ENCODE data around the gene CLINT1.
"Not testable (repeated sequence)": the region's sequence is repeated elsewhere in the genome, so short reads cannot be mapped to it uniquely, and the experiment has no call there.

Gene CLINT1

DNA sequence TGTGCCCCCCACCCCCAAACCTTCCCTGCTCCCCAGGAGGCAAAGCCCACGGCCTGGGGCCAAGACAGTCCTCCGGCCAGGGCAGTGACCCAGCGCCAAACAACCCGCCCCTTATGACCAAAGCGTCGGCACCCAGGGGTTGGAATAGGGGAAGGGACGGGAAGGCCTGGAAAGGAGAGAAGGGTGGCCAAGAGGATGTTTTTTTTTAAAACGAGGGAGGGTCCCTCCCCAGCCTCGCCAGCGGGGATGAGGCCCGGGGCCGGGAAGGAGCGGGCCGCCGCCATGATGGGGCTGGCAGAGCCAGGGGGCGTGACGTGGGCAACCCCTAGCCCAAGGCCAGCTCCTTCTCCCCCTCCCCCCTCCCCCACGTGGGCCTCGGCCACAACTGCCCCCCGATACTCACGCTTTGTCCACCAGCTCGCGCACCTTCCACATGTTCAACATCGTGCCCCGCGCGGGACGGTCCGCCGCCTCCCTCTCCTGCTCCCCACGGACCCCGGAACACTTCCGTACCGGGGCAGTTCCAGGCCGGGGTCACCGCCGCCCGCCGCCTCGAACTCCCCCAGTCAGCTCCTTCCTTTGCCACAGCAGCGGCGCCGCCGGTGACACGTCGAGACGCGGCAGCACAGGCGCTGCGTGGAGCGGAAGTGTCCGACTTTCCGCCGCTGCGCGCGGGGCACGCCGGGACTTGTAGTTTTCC is at the start of gene CLINT1:
TSS of gene CLINT1 (minus strand) at position 619 of the 700 bp plus-strand sequence. CDS start at position 444, 175 bp downstream.
- DNase-seq (ENCODE audit: low read depth in 2 of 2), result peak; percentile 70 to 79

DNA sequence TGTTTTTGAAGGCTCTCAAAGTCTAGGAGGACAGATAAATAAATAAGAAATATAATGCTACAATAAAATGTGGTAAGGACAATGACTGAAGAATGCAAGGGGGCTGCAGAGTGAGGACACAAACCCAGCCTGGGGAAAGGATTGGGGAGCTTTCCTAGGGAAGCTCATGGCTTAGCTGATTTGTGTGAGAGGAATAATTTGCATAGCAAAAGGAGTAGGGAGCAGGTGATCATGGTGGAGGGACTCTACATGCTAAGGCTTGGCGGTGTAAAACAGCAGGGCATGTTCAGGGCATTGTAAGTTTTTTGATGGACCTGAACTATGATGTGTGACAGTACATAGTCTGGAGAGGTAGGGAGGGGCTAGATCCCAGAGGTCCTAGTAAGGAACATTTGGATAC is 49.5 kb upstream of the CLINT1 start:
- no peak for DNase-seq (ENCODE audit: low read depth in 2 of 2)

DNA sequence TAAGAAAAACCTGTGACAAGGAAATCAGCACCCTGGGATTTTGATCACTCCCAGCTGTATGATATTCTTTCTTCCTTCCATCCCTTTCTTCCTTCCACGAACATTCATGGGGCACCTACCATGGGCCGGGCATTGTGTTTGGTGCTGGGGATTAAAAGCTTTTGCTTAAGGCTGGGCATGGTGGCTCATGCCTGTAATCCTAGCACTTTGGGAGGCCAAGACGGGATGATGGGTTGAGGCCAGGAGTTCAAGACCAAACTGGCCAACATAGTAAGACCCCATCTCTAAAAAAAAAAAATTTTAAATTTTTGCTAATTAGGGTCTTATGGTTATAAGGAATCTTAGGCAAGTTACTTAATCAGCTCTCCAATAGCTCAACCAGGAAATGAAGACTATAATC is 48.5 kb upstream of the CLINT1 start:
- DNase-seq (ENCODE audit: low read depth in 2 of 2), result no peak

DNA sequence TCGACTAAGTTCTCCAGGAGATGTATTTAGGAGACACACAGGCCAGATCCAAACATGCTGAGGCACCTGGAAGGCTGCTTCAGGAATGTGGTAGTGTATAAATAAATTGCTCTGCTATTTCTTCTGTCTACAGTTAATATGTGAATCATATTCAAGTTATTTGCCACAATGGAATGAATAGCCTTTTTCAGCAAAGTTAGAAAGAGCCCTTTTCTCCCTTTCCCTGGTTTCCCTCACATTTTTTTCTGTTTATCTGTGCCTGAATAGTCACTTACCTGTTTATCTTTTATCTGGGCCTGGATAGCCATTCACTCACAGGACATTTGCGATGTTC is 44.1 kb upstream of the CLINT1 start:
- no peak for DNase-seq (ENCODE audit: low read depth in 2 of 2)

DNA sequence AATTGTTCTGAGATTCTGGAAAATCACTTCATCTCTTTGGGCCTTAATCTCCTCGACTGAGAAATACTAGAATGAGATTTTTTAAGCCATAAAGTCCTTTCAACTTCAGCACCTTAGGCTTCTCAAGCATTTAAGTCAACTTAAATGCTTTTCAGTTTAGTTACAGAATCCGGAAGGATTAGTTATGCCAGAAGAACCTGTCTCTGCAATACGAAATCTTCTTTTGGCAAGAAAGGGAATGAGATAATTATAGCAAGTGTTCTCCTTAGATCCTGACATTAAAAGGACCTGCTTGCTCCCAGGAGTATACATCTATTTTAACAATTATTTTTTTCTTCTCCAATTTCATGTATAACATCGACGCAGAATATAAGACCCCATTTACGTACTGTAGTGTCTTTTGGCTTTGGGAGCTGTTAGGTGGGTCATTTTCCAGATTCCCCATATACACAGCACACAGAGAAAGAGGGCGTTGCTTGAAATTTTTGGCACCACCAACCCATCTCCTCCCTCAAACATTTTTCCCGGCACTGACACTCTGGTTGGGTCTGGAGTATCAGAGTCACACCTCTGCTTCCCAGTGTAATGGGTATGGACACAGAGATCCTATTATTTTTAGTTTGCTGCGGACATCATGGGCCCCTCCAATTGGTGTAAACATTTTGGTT is 43.6 kb upstream of the CLINT1 start:
- no peak for DNase-seq (ENCODE audit: low read depth in 2 of 2)

DNA sequence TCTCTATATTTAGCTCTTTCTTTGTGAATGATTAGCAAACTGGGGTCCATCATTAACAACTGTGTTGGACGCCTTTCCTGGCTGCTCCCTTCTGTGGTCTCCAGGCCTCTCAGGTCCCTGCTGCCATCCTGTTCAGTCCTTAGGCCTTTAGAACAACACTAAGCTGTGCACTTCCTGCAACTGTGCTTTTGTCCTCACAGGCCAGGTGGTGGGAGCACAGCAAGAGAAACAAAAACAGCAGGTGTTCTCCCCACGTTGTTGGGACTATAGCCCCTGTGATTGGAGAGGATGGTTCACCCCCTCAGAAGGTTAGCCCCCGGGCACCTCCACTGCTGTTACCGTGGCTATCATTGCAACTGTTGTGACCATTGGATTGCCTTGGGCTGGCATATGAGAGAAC is 41.7 kb upstream of the CLINT1 start:
- DNase-seq (ENCODE audit: low read depth in 2 of 2), result no peak

DNA sequence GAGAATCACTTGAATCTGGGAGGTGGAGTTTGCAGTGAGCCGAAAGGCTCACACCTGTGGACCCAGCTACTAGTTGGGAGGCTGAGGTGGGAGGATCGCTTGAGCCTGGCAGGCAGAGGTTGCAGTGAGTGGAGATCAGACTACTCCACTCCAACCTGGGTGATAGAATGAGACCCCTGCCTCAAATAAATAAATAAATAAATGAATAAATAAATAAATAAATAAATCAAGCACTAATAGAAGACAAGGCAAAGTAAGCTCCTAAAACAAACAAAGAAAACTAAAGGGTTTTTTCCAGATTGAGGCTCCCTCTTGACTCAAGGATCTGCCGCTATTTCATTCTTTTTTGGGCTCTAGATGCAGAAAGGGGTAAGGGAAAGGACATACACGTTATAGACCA is 34.7 kb upstream of the CLINT1 start:
- DNase-seq (ENCODE audit: low read depth in 2 of 2), result no peak

DNA sequence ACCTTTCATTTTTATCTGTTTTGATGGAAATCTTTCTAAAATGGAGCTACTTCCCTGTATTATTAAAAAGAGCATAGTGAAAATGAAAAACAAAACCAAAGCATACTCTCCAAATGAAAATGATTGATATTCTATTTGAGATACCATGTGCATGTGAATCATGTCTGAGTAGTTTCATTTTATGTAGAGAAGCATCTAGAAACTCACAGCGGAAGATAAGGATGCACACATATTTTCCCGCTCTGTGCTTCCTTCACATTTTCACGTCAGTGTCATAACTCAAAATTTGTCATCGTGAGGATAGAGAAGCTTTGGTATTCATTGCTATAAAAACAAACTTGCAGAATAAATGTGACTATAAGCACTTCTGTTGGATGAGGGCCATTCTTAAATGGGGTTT is 34.0 kb upstream of the CLINT1 start:
- DNase-seq (ENCODE audit: low read depth in 2 of 2), result no peak

DNA sequence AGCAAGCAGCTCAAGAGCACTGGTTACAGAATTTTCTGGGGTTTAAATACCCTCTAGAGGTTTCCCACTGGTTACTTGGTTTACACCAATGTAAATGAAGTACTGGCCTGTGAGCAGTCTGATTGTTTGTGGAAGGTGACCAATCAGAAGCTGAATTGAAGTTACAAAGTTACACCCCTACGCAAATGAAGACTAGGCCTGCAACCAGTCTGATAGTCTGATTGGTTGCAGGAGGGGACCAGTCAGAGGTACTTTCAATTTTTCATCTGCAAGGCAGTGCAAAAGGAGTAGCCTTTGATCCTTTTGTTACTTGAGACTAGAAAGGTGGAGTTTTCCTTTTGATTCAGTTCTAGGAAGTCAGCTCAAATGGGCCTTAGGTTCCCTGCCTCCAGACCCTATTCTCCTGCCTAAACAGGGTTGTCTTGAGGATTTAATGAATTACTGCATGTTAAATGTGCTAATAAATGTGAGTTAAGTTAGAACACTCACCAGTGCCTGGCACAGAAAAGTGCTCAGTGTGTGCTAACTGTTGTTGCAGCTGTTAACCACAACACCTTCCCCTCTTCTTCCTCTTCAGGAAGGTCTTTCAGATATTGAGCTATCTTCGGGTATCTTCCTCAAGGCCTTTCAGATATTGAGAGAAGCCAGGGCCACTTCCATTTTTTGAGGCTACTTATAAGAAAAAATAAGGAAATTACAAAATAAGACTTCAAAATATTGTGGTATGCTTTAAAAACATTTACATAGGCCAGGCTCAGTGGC is 32.1 kb upstream of the CLINT1 start:
- DNase-seq (ENCODE audit: low read depth in 2 of 2), result no peak

DNA sequence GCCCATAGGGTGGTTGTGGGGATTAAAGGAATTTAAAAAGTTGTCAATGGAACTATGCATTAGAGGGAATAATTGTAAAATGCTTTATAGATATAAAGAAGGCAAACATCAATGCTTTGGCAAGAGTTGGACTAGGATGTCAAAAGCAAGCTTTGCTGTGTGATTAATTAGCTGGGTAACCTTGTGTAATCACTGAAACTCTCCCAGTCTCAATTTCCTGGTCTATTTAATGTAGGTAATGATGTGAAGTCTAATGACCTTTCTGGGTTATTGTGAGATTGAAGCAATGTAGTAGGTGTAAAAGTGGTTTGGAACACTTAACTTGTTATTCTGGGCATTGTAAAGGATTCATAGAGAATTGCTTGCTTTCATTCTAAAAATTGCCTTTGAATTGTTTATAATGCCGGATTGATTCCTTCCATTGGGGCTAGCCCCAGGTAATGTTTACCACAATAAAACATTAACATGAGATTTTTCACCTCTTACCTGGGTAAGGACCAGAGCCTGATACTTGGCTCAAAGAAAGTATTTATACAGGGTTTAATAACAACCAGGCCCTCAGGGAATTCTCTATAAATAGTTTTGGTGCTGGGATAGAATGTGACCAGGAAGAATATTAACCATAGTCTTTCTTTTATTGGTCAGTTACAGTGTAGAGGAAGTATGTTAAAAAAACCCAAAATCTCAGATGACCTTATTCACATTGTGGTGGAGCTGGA is 30.0 kb upstream of the CLINT1 start:
- no peak for DNase-seq (ENCODE audit: low read depth in 2 of 2)

DNA sequence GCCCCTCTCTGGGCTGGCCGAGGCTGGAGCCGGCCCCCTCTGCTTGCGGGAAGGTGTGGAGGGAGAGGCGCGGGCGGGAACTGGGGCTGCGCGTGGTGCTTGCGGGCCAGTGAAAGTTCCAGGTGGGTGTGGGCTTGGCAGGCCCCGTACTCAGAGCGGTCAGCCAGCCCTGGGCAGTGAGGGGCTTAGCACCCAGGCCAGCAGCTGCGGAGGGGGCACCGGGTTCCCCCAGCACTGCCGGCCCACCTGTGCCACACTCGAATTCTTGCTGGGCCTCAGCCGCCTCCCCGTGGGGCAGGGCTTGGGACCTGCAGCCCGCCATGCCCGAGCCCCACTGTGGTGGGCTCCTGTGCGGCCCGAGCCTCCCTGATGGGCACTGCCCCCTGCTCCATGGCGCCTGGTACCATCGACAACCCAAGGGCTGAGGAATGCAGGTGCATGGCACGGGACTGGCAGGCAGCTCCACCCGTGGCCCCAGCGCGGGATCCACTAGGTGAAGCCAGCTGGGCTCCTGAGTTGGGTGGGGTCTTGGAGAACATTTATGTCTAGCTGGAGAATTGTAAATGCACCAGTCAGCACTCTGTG is 27.9 kb upstream of the CLINT1 start:
- DNase-seq (ENCODE audit: low read depth in 2 of 2), result no peak

DNA sequence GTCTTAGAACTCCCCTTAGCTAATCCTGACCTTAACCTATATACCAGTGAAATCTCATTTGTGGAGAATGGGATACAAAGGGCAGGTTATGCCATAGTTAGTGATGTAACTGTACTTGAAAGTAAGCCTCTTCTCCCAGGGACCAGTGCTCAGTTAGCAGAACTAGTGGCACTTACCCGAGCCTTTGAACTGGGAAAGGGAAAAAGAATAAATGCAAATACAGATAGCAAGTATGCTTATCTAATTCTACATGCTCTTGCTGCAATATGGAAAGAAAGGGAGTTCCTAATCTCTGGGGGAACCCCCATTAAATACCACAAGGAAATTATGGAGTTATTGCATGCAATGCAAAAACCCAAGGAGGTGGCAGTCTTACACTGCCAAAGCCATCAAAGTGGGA is 26.1 kb upstream of the CLINT1 start:
- not testable (repeated sequence) for DNase-seq (ENCODE audit: low read depth in 2 of 2)

DNA sequence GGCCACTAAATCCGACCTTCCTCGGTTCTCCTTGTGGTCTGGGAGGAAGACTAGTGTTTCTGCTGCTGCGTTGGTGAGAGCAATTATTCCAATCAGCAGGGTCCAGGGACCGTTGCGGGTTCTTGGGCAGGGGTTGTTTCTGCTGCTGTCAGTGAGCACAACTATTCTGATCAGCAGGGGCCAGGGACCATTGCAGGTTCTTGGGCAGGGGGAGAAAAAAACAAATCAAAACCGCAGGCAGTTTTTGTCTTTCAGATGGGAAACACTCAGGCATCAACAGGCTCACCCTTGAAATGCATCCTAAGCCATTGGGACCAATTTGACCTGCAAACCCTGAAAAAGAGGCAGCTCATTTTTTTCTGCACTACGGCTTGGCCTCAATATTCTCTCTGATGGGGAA is 22.6 kb upstream of the CLINT1 start:
- DNase-seq (ENCODE audit: low read depth in 2 of 2), result not testable (repeated sequence)

DNA sequence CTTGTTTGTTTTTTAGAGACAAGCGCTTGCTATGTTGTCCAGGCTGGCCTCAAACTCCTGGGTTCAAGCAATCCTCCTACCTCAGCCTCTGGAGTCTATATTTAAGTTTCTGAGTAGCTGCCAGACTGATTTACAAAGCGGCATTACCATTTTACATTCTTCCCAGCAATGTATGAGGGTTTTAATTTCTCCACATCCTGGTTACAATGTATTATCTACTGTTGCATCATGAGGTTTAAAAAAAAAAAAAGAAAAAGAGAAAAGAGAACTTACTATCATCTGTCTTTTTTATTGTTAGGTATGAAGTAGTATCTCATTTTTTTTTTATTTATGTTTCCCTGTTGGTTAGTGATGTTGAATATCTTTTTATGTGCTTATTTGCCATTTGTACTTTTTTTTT is 18.9 kb upstream of the CLINT1 start:
- no peak for DNase-seq (ENCODE audit: low read depth in 2 of 2)

DNA sequence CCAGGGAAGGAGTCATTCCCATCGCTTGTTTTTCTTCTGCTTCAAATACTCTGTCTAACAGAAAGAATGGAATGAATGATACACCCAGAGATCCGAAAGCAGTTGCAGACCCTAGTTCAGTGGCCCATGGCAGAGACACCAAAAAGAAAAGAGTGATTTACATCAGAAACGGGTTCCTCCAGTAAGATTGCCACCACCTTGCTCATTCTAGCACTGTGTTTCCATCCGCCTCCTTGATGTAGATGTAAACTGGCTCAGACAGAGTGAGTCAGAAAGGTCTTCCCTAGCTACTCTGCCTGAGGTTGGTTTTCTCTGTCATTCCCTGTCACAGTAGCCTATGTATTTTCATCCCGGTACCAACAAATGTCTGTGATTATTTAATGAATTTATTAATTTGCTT is 15.9 kb upstream of the CLINT1 start:
- DNase-seq (ENCODE audit: low read depth in 2 of 2), result no peak

DNA sequence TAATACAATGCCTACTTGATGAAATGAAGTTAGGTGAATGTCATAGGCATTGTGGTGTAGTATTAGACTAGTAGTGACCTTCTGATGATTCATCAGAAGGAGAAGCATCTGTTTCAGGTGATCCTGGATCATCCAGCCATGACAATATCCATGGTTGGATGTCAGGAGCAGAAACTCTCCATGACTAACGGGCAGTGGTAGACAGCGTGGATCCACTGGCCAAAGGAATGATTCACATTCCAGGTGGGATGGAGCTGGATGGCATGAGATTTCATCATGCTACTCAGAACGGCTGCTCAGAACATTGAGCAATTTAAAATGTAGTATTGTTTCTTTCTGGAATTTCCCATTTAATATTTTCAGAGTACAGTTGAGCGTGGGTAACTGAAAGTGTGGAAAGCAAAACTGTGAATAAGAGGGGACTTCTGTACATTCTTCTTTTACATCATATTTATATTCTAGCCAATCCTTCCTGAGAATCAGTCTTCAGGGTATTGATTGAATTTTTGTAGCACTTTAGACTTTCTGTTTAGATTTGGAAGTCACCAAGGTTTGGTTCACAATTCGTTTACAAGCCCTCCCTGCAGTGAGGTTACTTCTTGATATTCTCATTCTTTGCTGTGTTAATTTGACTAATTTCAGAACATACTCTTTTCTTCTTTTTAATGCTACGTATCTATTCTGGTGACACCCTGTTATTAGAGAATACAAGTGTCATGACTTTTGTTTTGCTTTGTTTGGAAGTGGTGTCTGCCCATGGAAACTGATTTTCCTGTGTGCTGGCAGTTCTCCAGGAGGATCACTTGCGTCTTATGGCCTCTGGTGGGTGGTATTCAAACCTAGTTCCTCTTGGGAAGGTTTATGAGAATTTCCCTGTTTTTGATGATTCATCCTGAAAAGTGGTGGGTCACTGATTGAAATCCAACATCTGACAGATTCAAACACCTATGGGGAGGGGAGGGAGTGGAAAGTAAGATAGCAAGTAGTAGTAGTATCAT is 12.2 kb upstream of the CLINT1 start:
- no peak for DNase-seq (ENCODE audit: low read depth in 2 of 2)

DNA sequence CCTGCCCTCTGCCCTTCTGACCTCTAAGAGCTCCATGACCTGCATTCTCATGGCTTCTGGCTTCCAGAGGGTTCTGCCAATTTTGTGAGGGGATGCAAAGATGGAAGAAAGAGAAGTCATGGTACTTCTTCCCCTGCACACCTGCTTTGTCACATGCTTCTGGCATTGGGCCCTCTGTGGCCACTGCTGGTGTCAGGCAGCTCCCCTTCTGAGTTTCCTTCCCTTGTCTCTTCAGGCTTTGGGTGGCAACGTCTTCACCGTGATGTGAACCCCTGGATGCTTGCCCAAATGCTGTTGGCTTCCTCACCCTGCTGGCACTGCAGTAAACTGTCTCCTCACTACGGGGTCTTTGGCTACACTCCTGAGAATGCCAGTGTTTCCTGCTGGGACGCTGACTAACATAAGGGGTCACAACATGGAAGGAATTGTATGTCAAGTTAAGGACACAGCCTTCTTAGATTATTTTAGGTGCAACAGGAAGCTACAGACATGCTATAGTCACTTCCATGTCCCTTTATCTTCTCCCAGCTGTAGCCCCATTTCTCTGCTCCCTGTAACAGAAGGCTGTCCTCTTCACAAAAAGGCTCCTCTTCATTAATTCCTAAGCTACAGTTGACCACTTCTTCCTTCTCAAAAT is 8.9 kb upstream of the CLINT1 start:
- DNase-seq (ENCODE audit: low read depth in 2 of 2), result no peak

DNA sequence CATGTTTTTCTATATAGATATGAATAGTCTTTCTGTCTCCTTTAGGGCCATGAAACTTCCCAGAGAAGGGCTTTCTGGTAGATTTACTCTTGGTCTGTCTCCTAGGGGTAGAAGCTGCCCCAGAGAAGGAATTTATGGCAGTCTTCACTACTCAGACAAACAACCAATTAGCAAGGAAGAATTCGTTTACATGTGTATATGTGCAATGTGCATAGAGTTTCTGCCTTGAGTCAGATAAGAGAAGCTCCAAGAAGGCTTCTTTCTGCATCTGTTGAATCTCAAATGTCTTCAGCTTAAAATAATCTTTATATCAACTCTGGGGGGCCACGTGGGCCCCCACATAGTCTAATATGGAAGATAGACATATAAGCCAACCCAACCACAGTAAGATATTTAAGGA is 7.6 kb upstream of the CLINT1 start:
- no peak for DNase-seq (ENCODE audit: low read depth in 2 of 2)

DNA sequence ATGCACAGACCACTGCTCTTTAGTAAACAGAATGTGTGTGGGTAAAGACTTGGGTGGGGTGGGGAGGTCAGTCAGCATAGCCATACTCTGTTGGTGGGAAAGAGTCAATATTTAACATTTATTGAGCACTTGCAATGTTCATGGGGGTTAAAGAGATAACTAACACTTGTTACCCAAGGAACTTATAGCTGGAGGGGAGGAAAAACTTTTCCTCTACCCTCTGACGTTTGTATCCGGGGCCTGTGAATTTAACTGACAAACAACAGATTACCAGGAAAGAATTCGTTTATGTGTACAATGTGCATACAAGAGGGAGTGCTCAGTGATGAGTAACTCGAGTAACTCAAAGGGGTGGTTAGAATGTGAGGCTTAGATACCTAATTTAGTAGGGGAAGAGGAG is 6.8 kb upstream of the CLINT1 start:
- no peak for DNase-seq (ENCODE audit: low read depth in 2 of 2)

DNA sequence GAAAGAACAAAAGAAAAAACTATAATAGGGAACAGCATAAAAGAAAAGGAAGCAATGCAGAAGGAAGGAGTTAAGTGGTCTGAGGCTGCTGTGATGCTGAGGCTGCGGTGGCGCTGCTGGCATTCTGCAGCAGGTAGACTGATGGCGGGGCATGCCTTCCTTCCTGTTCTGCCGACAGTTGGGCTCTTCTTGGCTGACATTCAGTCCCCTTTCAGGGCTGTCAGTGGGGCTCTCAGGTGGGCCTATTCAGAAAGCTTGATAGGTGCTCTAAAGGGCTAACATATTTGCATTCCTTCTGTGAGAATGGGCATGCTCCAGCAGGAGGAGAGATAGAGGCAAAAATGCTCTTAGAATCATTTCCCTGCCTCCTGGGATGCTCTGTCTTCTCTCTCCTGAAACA is 5.1 kb upstream of the CLINT1 start:
- no peak for DNase-seq (ENCODE audit: low read depth in 2 of 2)
